Measurements from ENCODE around the gene IQCE. TPM values are rescaled to one million over a fixed set of nuclear protein-coding genes. Genes with fewer than 3 reads are reported as not detected.

Gene IQCE
- total RNA-seq, 4 donors from 2014 or later = 9.7 to 23.5 (median 15.6) TPM

GRCh38 chr7:2573761-2574160 is 15.0 kb downstream of the IQCE start:
- no peaks in the 10 kb centered on the region for H3K27me3 ChIP-seq
- TF ChIP-seq POLR2A (IDR thresholded peaks at IDR 0.05) (no peak), POLR2AphosphoS5 (IDR thresholded peaks at IDR 0.05) (no peak), EP300 (IDR thresholded peaks at IDR 0.05) (no peak)
- TF ChIP-seq, protein P1, sequence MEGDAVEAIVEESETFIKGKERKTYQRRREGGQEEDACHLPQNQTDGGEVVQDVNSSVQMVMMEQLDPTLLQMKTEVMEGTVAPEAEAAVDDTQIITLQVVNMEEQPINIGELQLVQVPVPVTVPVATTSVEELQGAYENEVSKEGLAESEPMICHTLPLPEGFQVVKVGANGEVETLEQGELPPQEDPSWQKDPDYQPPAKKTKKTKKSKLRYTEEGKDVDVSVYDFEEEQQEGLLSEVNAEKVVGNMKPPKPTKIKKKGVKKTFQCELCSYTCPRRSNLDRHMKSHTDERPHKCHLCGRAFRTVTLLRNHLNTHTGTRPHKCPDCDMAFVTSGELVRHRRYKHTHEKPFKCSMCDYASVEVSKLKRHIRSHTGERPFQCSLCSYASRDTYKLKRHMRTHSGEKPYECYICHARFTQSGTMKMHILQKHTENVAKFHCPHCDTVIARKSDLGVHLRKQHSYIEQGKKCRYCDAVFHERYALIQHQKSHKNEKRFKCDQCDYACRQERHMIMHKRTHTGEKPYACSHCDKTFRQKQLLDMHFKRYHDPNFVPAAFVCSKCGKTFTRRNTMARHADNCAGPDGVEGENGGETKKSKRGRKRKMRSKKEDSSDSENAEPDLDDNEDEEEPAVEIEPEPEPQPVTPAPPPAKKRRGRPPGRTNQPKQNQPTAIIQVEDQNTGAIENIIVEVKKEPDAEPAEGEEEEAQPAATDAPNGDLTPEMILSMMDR (IDR thresholded peaks at IDR 0.05) = no peak
- H3K4me3 ChIP-seq = no peak overlapping the region
- 50 to 100% methylated on average over 1 to 4 of the region's 9 CpGs for WGBS, 2 donors (ENCODE audit: low coverage in 1 of 2)
- no peak overlapping the region for H3K27ac ChIP-seq
- H3K4me1 ChIP-seq = no peaks in the 10 kb centered on the region
- H3K36me3 ChIP-seq = peaks cover 0 to 64% of the 10 kb centered on the region in 2 donors
- ATAC-seq = no peak
- no peaks in the 10 kb centered on the region for H3K9me3 ChIP-seq

DNA sequence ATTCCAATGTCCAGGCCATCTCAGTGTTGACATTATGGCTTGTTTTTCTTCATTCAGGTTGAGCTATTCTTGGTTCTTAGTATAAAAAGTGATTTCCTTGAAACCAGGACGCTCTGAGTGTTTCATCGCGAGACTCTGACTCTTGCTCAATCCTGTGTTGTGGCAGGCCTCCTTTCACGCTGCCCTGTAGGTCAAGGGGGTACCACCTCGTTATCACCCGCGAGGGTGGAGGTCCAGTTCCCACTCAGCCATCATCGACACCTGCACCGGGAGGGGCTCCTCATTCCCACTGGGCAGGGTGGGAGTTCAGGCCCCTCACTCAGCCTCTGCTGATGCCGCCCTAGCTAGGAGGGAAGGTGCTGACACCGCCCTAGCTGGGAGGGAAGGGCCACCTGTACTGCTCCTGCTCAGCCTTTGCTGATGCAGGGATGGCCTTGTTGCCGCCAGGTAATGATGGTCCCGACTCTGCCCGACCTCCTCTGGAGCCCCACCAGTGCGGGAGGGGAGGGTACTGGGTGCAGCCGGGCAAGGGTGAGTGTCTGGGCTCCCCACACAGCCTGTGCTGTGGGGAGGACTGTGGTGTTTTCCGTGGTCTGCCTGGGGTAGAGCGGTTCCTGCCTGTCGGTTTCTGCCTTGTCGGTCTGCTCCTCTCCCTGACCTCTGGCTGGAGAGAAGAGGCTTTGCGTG is 16.4 kb downstream of the IQCE start:
- H3K36me3 ChIP-seq = peaks cover 0 to 74% of the 10 kb centered on the region in 2 donors
- H3K4me1 ChIP-seq = no peaks in the 10 kb centered on the region
- no peak overlapping the region for H3K4me3 ChIP-seq
- no peak for ATAC-seq
- H3K27ac ChIP-seq = no peak overlapping the region
- no peaks in the 10 kb centered on the region for H3K9me3 ChIP-seq
- H3K27me3 ChIP-seq = no peaks in the 10 kb centered on the region
- TF ChIP-seq POLR2A (IDR thresholded peaks at IDR 0.05) (no peak), POLR2AphosphoS5 (IDR thresholded peaks at IDR 0.05) (no peak), EP300 (IDR thresholded peaks at IDR 0.05) (no peak)
- TF ChIP-seq, protein P1 (IDR thresholded peaks at IDR 0.05) = no peak
- WGBS, 2 donors (ENCODE audit: low coverage in 1 of 2) = 72 to 85% methylated on average over 3 of the region's 21 CpGs

GRCh38 chr7:2575733-2576340 is 17.1 kb downstream of the IQCE start:
- H3K27ac ChIP-seq = no peak overlapping the region
- WGBS, 2 donors (ENCODE audit: low coverage in 1 of 2) = 79 to 90% methylated on average over 9 to 10 of the region's 21 CpGs
- no peak for ATAC-seq
- peaks cover 0 to 81% of the 10 kb centered on the region in 2 donors for H3K36me3 ChIP-seq
- H3K27me3 ChIP-seq = no peaks in the 10 kb centered on the region
- H3K4me3 ChIP-seq = no peak overlapping the region
- no peaks in the 10 kb centered on the region for H3K9me3 ChIP-seq
- H3K4me1 ChIP-seq = no peaks in the 10 kb centered on the region
- TF ChIP-seq EP300 (IDR thresholded peaks at IDR 0.05) (no peak), POLR2A (IDR thresholded peaks at IDR 0.05) (no peak), POLR2AphosphoS5 (IDR thresholded peaks at IDR 0.05) (no peak)
- TF ChIP-seq, protein P1 (IDR thresholded peaks at IDR 0.05) = no peak

DNA sequence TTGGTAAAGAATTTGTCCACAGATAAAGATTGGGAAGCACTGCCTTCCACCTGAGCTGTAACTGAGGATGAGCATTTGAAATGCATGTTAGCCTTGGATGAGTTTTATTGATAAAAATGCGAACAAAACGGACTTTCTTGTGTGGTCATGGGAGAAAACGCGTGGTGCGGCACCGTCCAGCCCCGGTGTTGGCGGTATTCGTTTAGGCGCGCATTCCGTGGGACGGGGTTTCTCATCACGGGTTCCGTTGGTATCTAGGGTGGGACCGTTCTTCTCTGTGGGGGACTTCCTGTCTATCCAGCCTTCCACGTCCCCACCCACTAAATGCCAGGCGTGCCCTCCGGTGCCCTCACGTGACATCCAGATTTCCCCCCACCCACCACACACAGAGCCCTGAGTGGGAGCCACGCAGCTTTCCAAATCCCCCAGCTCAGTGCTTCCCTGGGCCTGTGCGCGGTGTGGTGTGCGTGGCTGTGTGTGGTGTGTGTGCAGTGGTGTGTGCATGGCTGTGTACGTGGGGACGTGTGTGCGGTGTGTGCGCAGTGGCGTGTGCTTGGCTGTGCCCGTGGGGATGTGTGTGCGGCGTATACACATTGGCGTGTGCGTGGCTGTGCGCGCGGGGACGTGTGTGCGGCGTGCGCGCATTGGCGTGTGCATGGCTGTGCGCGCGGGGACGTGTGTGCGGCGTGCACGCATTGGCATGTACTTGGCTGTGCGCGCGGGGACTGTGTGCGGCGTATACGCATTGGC is 18.1 kb downstream of the IQCE start:
- Histone ChIP-seq H3K9me3 (no peaks in the 10 kb centered on the region), H3K36me3 (peaks cover 0 to 82% of the 10 kb centered on the region in 2 donors), H3K27me3 (no peaks in the 10 kb centered on the region), H3K27ac (no peak overlapping the region), H3K4me3 (no peak overlapping the region), H3K4me1 (no peaks in the 10 kb centered on the region)
- 89 to 97% methylated on average over 7 to 21 of the region's 56 CpGs for WGBS, 2 donors (ENCODE audit: low coverage in 1 of 2)
- no peak for ATAC-seq
- no peak for TF ChIP-seq POLR2AphosphoS5 (IDR thresholded peaks at IDR 0.05)
- no peak for TF ChIP-seq EP300 (IDR thresholded peaks at IDR 0.05)
- TF ChIP-seq, protein P1 (IDR thresholded peaks at IDR 0.05) = no peak
- TF ChIP-seq POLR2A (IDR thresholded peaks at IDR 0.05) = no peak

Measured in gastroesophageal sphincter (tissue), 4 donors.